HL-60 (cell line): ENCODE results near the gene CORO1C.

Experiments used
- DNase-seq, 2 experiments: peaks; one replicate each; pipeline ENCODE4 v3.0.0-alpha.2; 2010 to 2020; ENCODE audit warnings: low read depth in 1 of 2, low spot score in 1 of 2
- H3K27ac ChIP-seq: fragments of 250-450 bp; sonication (Bioruptor Pico); replicated peaks from 2 replicates; pipeline ENCODE4 v1.5.1; 2020; ENCODE audit warnings: mild to moderate bottlenecking, moderate library complexity
- H3K27me3 ChIP-seq: fragments of 250-450 bp; sonication (Bioruptor Pico); 2 replicates; pipeline ENCODE4 v1.5.1; 2021; ENCODE audit warnings: mild to moderate bottlenecking, moderate library complexity; ENCODE audit not compliant: insufficient read depth, poor library complexity, severe bottlenecking
- H3K4me3 ChIP-seq: replicated peaks from 2 replicates; pipeline ENCODE4 v1.5.1; 2011; ENCODE audit warnings: mild to moderate bottlenecking, control low read depth, low read length; ENCODE audit not compliant: insufficient read depth
- GABPA ChIP-seq: IDR thresholded peaks from 2 replicates; pipeline ENCODE4 v1.6.1; 2012; ENCODE audit warnings: low read depth
- POLR2AphosphoS5 ChIP-seq: IDR thresholded peaks from 2 replicates; pipeline ENCODE4 v1.6.1; 2012; ENCODE audit warnings: low read depth
- REST ChIP-seq: IDR thresholded peaks from 2 replicates; pipeline ENCODE4 v1.6.1; 2012; ENCODE audit warnings: low read depth; ENCODE audit not compliant: insufficient replicate concordance
- SPI1 ChIP-seq: IDR thresholded peaks from 2 replicates; pipeline ENCODE4 v1.6.1; 2012; ENCODE audit warnings: low read depth, mild to moderate bottlenecking, borderline replicate concordance
- TF ChIP-seq, protein P1 (sequence below): IDR thresholded peaks from one replicate; pipeline ENCODE4 v1.5.1; 2011; ENCODE audit warnings: low read length, control low read depth, inconsistent platforms; ENCODE audit not compliant: insufficient read depth

Gene CORO1C

GRCh38 chr12:108694812-108695278, 36.5 kb downstream of the CORO1C start:
- Histone ChIP-seq H3K27me3 (no peaks in the 10 kb centered on the region), H3K4me3 (no peak overlapping the region), H3K27ac (no peak overlapping the region)
- DNase-seq, result no peak
- TF ChIP-seq POLR2AphosphoS5 (no peak), SPI1 (no peak), REST (no peak), GABPA (no peak)
- TF ChIP-seq, protein P1, sequence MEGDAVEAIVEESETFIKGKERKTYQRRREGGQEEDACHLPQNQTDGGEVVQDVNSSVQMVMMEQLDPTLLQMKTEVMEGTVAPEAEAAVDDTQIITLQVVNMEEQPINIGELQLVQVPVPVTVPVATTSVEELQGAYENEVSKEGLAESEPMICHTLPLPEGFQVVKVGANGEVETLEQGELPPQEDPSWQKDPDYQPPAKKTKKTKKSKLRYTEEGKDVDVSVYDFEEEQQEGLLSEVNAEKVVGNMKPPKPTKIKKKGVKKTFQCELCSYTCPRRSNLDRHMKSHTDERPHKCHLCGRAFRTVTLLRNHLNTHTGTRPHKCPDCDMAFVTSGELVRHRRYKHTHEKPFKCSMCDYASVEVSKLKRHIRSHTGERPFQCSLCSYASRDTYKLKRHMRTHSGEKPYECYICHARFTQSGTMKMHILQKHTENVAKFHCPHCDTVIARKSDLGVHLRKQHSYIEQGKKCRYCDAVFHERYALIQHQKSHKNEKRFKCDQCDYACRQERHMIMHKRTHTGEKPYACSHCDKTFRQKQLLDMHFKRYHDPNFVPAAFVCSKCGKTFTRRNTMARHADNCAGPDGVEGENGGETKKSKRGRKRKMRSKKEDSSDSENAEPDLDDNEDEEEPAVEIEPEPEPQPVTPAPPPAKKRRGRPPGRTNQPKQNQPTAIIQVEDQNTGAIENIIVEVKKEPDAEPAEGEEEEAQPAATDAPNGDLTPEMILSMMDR, result no peak

- Histone ChIP-seq H3K27ac (no peak overlapping the region), H3K4me3 (no peak overlapping the region), H3K27me3 (no peaks in the 10 kb centered on the region)
- DNase-seq, result no peak
- TF ChIP-seq, protein P1, result no peak
- no peak for TF ChIP-seq GABPA
- no peak for TF ChIP-seq POLR2AphosphoS5
- no peak for TF ChIP-seq REST
- TF ChIP-seq SPI1, result no peak
Observed at GRCh38 chr12:108693751-108694150, 37.6 kb downstream of the CORO1C start.

DNA sequence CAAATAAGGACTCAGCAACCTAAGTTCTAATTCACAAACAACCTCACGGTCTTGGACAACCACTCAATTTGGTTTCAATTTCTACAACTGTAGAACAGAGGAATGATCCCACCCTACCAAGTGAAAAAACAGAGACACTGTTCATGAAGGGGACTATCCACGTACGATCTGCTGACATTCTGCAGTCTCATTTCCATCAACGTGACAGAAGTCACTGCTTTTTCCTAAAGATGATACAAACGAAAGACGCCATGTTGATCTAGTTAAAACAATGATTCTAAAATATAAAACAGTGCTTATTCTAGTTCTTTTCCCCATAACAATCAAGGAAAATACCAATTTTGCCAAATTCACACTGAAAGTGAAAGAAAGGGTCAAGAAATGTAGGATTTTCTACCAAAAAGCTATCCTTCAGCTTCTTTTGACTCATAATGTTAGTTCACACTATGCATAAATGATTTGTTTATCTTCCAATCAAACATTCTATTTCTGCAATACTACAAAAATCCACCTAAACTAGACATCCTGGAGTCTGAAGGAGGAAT, 38.1 kb downstream of the CORO1C start:
- H3K27ac ChIP-seq, result no peak overlapping the region; the same call in 1 of the 2 replicates
- H3K27me3 ChIP-seq, result no peaks in the 10 kb centered on the region
- TF ChIP-seq REST (no peak), POLR2AphosphoS5 (no peak), GABPA (no peak), SPI1 (no peak)
- TF ChIP-seq, protein P1, result no peak
- no peak overlapping the region for H3K4me3 ChIP-seq
- no peak for DNase-seq
